Fibroblast of skin of left biceps (primary cell): ENCODE measurements around the gene C1QTNF5.

Experiments
- DNase-seq, 2 experiments: peaks; one replicate each; pipeline ENCODE4 v3.0.0-alpha.2; 2013; ENCODE audit warnings: low read depth in 2 of 2

C1QTNF5 gene

GRCh38 chr11:119373059-119373920 lies 32.6 kb upstream of the C1QTNF5 start:
- DNase-seq = no peak

- DNase-seq = no peak
Measured at GRCh38 chr11:119372260-119373058, 31.8 kb upstream of the C1QTNF5 start.

GRCh38 chr11:119371778-119372182 lies 31.1 kb upstream of the C1QTNF5 start:
- DNase-seq = no peak

GRCh38 chr11:119371067-119371601 lies 30.5 kb upstream of the C1QTNF5 start:
- DNase-seq = no peak

- no peak for DNase-seq
Measured at GRCh38 chr11:119370486-119371046, 29.9 kb upstream of the C1QTNF5 start.

- DNase-seq = no peak
Measured at GRCh38 chr11:119369132-119369925, 28.6 kb upstream of the C1QTNF5 start.

GRCh38 chr11:119368121-119369034 lies 27.7 kb upstream of the C1QTNF5 start:
- DNase-seq = no peak

- no peak for DNase-seq
Measured at GRCh38 chr11:119367661-119368120, 27.0 kb upstream of the C1QTNF5 start.

- DNase-seq = no peak
Measured at GRCh38 chr11:119366690-119367620, 26.3 kb upstream of the C1QTNF5 start.

- no peak for DNase-seq
Measured at GRCh38 chr11:119365071-119365591, 24.4 kb upstream of the C1QTNF5 start.

- no peak for DNase-seq
Measured at GRCh38 chr11:119363851-119364590, 23.3 kb upstream of the C1QTNF5 start.

- no peak for DNase-seq
Measured at GRCh38 chr11:119363081-119363850, 22.6 kb upstream of the C1QTNF5 start.

- no peak for DNase-seq
Measured at GRCh38 chr11:119362741-119363080, 22.0 kb upstream of the C1QTNF5 start.

- DNase-seq = no peak
Measured at GRCh38 chr11:119361941-119362725, 21.4 kb upstream of the C1QTNF5 start.

GRCh38 chr11:119361056-119361787 lies 20.5 kb upstream of the C1QTNF5 start:
- DNase-seq = no peak
